GM12892 (cell line): ENCODE data around the gene CCND1.

Experiments
- POLR2A ChIP-seq: IDR thresholded peaks from 2 replicates; pipeline ENCODE4 v1.6.1; 2011; ENCODE audit warnings: low read depth, low read length, control low read depth
- POLR2AphosphoS5 ChIP-seq: IDR thresholded peaks from 2 replicates; pipeline ENCODE4 v1.6.1; 2011; ENCODE audit warnings: low read depth, low read length, control low read depth
- TAF1 ChIP-seq: IDR thresholded peaks from 2 replicates; pipeline ENCODE4 v1.6.1; 2011; ENCODE audit warnings: low read depth, mild to moderate bottlenecking, control low read depth, low read length, borderline replicate concordance

DNA sequence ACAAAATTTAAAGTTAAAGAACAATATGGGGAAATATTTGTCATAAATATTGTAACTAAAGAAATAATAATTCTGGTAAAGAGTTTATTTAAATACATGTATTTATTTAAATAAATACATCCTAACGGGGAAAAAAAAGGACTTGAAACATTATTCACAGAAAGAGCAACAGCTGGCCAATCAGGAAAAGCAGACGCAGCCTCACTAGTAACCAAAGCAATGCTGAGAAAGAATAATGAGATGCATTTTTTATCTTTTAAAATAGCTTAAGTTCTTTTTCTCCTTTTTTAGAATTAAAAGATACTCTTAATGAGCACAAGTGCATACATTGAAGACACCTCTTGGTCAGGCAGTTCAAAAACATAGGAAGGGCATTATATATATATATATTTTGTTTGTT, 36.8 kb downstream of the CCND1 start:
- no peak for TF ChIP-seq POLR2A
- TF ChIP-seq POLR2AphosphoS5, result no peak
- no peak for TF ChIP-seq TAF1
